SK-N-SH treated with all-trans-retinoic acid at 6 μM for 48 hours (cell line): Measurements from ENCODE around the gene YES1.
A peak's percentile ranks its signal among the peaks of the same experiment; 100 is the strongest.

ENCODE experiments used
- ATAC-seq: fragments of 200-7000 bp; cut with Tn5 transposase; 3 replicates; pipeline ENCODE4 v1.9.1; 2020; ENCODE audit warnings: mild to moderate bottlenecking, moderate library complexity
- ARNTL ChIP-seq: fragments of 450-650 bp; formaldehyde crosslinking; IDR thresholded peaks from 2 replicates; pipeline ENCODE4 v1.5.0; 2020; ENCODE audit warnings: low read depth, mild to moderate bottlenecking, moderate library complexity, borderline replicate concordance
- BACH2 ChIP-seq: fragments of 250-450 bp; sonication (Bioruptor Pico); IDR thresholded peaks from 2 replicates; pipeline ENCODE4 v1.9.0; 2021; ENCODE audit warnings: mild to moderate bottlenecking, borderline replicate concordance
- CREB5 ChIP-seq: fragments of 250-450 bp; sonication (Bioruptor Pico); IDR thresholded peaks from 2 replicates; pipeline ENCODE4 v1.5.1; 2020; ENCODE audit warnings: low read depth, mild to moderate bottlenecking, moderate library complexity
- CSDC2 ChIP-seq: fragments of 250-450 bp; sonication (Bioruptor Pico); IDR thresholded peaks from 2 replicates; pipeline ENCODE4 v1.5.0; 2020; ENCODE audit warnings: mild to moderate bottlenecking, moderate library complexity
- CSRNP3 ChIP-seq: fragments of 250-450 bp; sonication (Bioruptor Pico); IDR thresholded peaks from 2 replicates; pipeline ENCODE4 v1.5.1; 2021; ENCODE audit warnings: mild to moderate bottlenecking, moderate library complexity
- ESRRG ChIP-seq: fragments of 250-450 bp; sonication (Bioruptor Pico); IDR thresholded peaks from 2 replicates; pipeline ENCODE4 v1.6.1; 2021; ENCODE audit warnings: mild to moderate bottlenecking
- GLIS3 ChIP-seq: fragments of 250-450 bp; sonication (Bioruptor Pico); IDR thresholded peaks from 2 replicates; pipeline ENCODE4 v1.5.0; 2020; ENCODE audit warnings: mild to moderate bottlenecking, moderate library complexity
- ISL1 ChIP-seq: fragments of 250-450 bp; sonication (Bioruptor Pico); IDR thresholded peaks from 2 replicates; pipeline ENCODE4 v2.1.2; 2022; ENCODE audit warnings: mild to moderate bottlenecking, moderate library complexity
- OSR1 ChIP-seq: fragments of 250-450 bp; sonication (Bioruptor Pico); IDR thresholded peaks from 2 replicates; pipeline ENCODE4 v1.8.0; 2022; ENCODE audit warnings: moderate library complexity, mild to moderate bottlenecking, inconsistent platforms
- PATZ1 ChIP-seq: fragments of 250-450 bp; sonication (Bioruptor Pico); IDR thresholded peaks from 2 replicates; pipeline ENCODE4 v1.8.0; 2020; ENCODE audit warnings: mild to moderate bottlenecking, moderate library complexity, borderline replicate concordance
- POU6F1 ChIP-seq: fragments of 250-450 bp; sonication (Bioruptor Pico); IDR thresholded peaks from 2 replicates; pipeline ENCODE4 v1.8.0; 2021; ENCODE audit warnings: low read depth, mild to moderate bottlenecking, moderate library complexity, borderline replicate concordance
- PPARA ChIP-seq: fragments of 250-450 bp; sonication (Bioruptor Pico); IDR thresholded peaks from 2 replicates; pipeline ENCODE4 v1.5.0; 2020; ENCODE audit warnings: mild to moderate bottlenecking, borderline replicate concordance
- RARB ChIP-seq: fragments of 250-450 bp; sonication (Bioruptor Pico); IDR thresholded peaks from 2 replicates; pipeline ENCODE4 v1.8.0; 2021; ENCODE audit warnings: mild to moderate bottlenecking, moderate library complexity
- SNAI2 ChIP-seq: fragments of 250-450 bp; sonication (Bioruptor Pico); IDR thresholded peaks from 2 replicates; pipeline ENCODE4 v1.5.0; 2020; ENCODE audit warnings: mild to moderate bottlenecking, moderate library complexity
- TCF4 ChIP-seq: fragments of 250-450 bp; sonication (Bioruptor Pico); IDR thresholded peaks from 2 replicates; pipeline ENCODE4 v1.8.0; 2021; ENCODE audit warnings: mild to moderate bottlenecking, moderate library complexity, borderline replicate concordance
- TOX ChIP-seq: fragments of 250-450 bp; sonication (Bioruptor Pico); IDR thresholded peaks from 2 replicates; pipeline ENCODE4 v1.8.0; 2021; ENCODE audit warnings: mild to moderate bottlenecking, moderate library complexity, borderline replicate concordance
- TSHZ2 ChIP-seq: fragments of 250-450 bp; sonication (Bioruptor Pico); IDR thresholded peaks from 2 replicates; pipeline ENCODE4 v1.5.0; 2020; ENCODE audit warnings: mild to moderate bottlenecking, moderate library complexity
- ZC3H10 ChIP-seq: fragments of 250-450 bp; sonication (Bioruptor Pico); IDR thresholded peaks from 2 replicates; pipeline ENCODE4 v1.5.1; 2021; ENCODE audit warnings: mild to moderate bottlenecking, moderate library complexity
- ZFP3 ChIP-seq: fragments of 250-450 bp; sonication (Bioruptor Pico); IDR thresholded peaks from 2 replicates; pipeline ENCODE4 v1.5.0; 2020; ENCODE audit warnings: mild to moderate bottlenecking, moderate library complexity
- ZFP30 ChIP-seq: fragments of 450-650 bp; formaldehyde crosslinking; IDR thresholded peaks from 2 replicates; pipeline ENCODE4 v1.5.0; 2022; ENCODE audit warnings: mild to moderate bottlenecking, moderate library complexity
- ZNF565 ChIP-seq: fragments of 450-650 bp; formaldehyde crosslinking; conservative IDR thresholded peaks from 2 replicates; pipeline ENCODE4 v1.5.0; 2020; ENCODE audit warnings: low read depth, mild to moderate bottlenecking, moderate library complexity
- ZNF8 ChIP-seq: fragments of 450-650 bp; formaldehyde crosslinking; IDR thresholded peaks from 2 replicates; pipeline ENCODE4 v1.5.0; 2020; ENCODE audit warnings: mild to moderate bottlenecking, moderate library complexity

YES1 gene

GRCh38 chr18:703213-703967, 108.7 kb downstream of the YES1 start:
- ATAC-seq, result peak; percentile 73

GRCh38 chr18:697800-698199, 114.2 kb downstream of the YES1 start:
- no peak for TF ChIP-seq GLIS3 (CRISPR knock-in tag)
- no peak for TF ChIP-seq CSDC2 (CRISPR knock-in tag)
- TF ChIP-seq ZFP3 (CRISPR knock-in tag), result no peak
- no peak for TF ChIP-seq OSR1 (CRISPR knock-in tag)
- no peak for TF ChIP-seq ZNF565
- no peak for TF ChIP-seq PPARA (CRISPR knock-in tag)
- TF ChIP-seq POU6F1 (CRISPR knock-in tag), result no peak
- TF ChIP-seq CREB5 (CRISPR knock-in tag), result no peak
- TF ChIP-seq BACH2 (CRISPR knock-in tag), result no peak
- TF ChIP-seq ARNTL, result no peak
- no peak for TF ChIP-seq RARB (CRISPR knock-in tag)
- TF ChIP-seq ZFP30 (CRISPR knock-in tag), result no peak
- no peak for TF ChIP-seq TOX (CRISPR knock-in tag)
- no peak for TF ChIP-seq ISL1 (CRISPR knock-in tag)
- no peak for TF ChIP-seq SNAI2
- no peak for TF ChIP-seq TSHZ2 (CRISPR knock-in tag)
- TF ChIP-seq PATZ1 (CRISPR knock-in tag), result no peak
- TF ChIP-seq CSRNP3 (CRISPR knock-in tag), result no peak
- no peak for TF ChIP-seq TCF4 (CRISPR knock-in tag)
- no peak for TF ChIP-seq ESRRG (CRISPR knock-in tag)
- ATAC-seq, result no peak

More at GRCh38 chr18:703213-703967, 108.7 kb downstream of the YES1 start:
- TF ChIP-seq TOX (CRISPR knock-in tag), result no peak

GRCh38 chr18:697012-697411, 115.0 kb downstream of the YES1 start:
- TF ChIP-seq TCF4 (CRISPR knock-in tag) (no peak), ARNTL (no peak), ZNF8 (CRISPR knock-in tag) (no peak), CSDC2 (CRISPR knock-in tag) (no peak), PATZ1 (CRISPR knock-in tag) (no peak), ZFP30 (CRISPR knock-in tag) (no peak), TOX (CRISPR knock-in tag) (no peak), ISL1 (CRISPR knock-in tag) (no peak), ZC3H10 (no peak), ESRRG (CRISPR knock-in tag) (no peak), CSRNP3 (CRISPR knock-in tag) (no peak), RARB (CRISPR knock-in tag) (no peak), CREB5 (CRISPR knock-in tag) (no peak), OSR1 (CRISPR knock-in tag) (no peak)
- ATAC-seq, result no peak
